Loucy (cell line): ENCODE results near the gene FBH1.

Experiments used
- H2AFZ ChIP-seq: fragments of 200-600 bp; sonication (generic); 2 replicates; pipeline ENCODE4 v1.6.0; 2016; ENCODE audit warnings: antibody characterized with exemption, mild to moderate bottlenecking, low read length, moderate library complexity
- H3F3A ChIP-seq: fragments of 200-600 bp; 2 replicates; pipeline ENCODE4 v1.6.0; 2016; ENCODE audit warnings: antibody characterized with exemption, low read depth, mild to moderate bottlenecking
- H3K27me3 ChIP-seq: fragments of 200-600 bp; sonication (generic); 2 replicates; pipeline ENCODE4 v1.6.1; 2014; ENCODE audit warnings: low read length, mild to moderate bottlenecking; ENCODE audit not compliant: insufficient read depth, poor library complexity, severe bottlenecking
- H3K36me3 ChIP-seq: fragments of 200-600 bp; sonication (generic); 2 replicates; pipeline ENCODE4 v1.6.1; 2016; ENCODE audit warnings: low read length; ENCODE audit not compliant: insufficient read depth
- H3K4me1 ChIP-seq: fragments of 200-600 bp; sonication (generic); 2 replicates; pipeline ENCODE4 v1.5.1; 2014; ENCODE audit warnings: low read length, mild to moderate bottlenecking; ENCODE audit not compliant: insufficient read depth, poor library complexity, severe bottlenecking
- H3K4me2 ChIP-seq: fragments of 200-600 bp; sonication (generic); 2 replicates; pipeline ENCODE4 v1.6.0; 2014; ENCODE audit warnings: antibody characterized with exemption, low read length, low read depth, mild to moderate bottlenecking; ENCODE audit not compliant: poor library complexity, severe bottlenecking
- H3K4me3 ChIP-seq: fragments of 200-600 bp; sonication (generic); 2 replicates; pipeline ENCODE4 v1.5.1; 2014; ENCODE audit warnings: low read length, mild to moderate bottlenecking, mixed read lengths; ENCODE audit not compliant: poor library complexity, severe bottlenecking
- H3K79me2 ChIP-seq: fragments of 200-600 bp; sonication (generic); 2 replicates; pipeline ENCODE4 v1.6.1; 2014; ENCODE audit warnings: low read length; ENCODE audit not compliant: insufficient read depth
- H3K9ac ChIP-seq: fragments of 200-600 bp; sonication (generic); 2 replicates; pipeline ENCODE4 v1.6.0; 2014; ENCODE audit warnings: mild to moderate bottlenecking, low read depth, low read length, moderate library complexity; ENCODE audit not compliant: poor library complexity, severe bottlenecking
- H3K9me2 ChIP-seq: fragments of 200-600 bp; sonication (generic); replicated peaks from 2 replicates; pipeline ENCODE4 v1.6.1; 2016; ENCODE audit warnings: low read depth, low read length, mixed read lengths
- H3K9me3 ChIP-seq: fragments of 200-600 bp; sonication (generic); 2 replicates; pipeline ENCODE4 v1.6.1; 2014; ENCODE audit warnings: mild to moderate bottlenecking, antibody characterized with exemption, low read length, low read depth; ENCODE audit not compliant: insufficient read depth
- H4K20me1 ChIP-seq: fragments of 200-600 bp; sonication (generic); 2 replicates; pipeline ENCODE4 v1.6.0; 2014; ENCODE audit warnings: antibody characterized with exemption, low read length, mild to moderate bottlenecking; ENCODE audit not compliant: insufficient read depth, poor library complexity, severe bottlenecking
- CTCF ChIP-seq: fragments of 200-600 bp; sonication (generic); conservative IDR thresholded peaks from 2 replicates; pipeline ENCODE4 v1.5.1; 2014; ENCODE audit warnings: mild to moderate bottlenecking, antibody characterized with exemption, low read length
- EZH2phosphoT487 ChIP-seq: fragments of 200-600 bp; IDR thresholded peaks from 2 replicates; pipeline ENCODE4 v1.6.1; 2018; ENCODE audit warnings: antibody characterized with exemption, mild to moderate bottlenecking, moderate library complexity, borderline replicate concordance

The FBH1 gene

GRCh38 chr10:5958675-5959074, 68.6 kb downstream of the FBH1 start:
- Histone ChIP-seq H3K27me3 (no peaks in the 10 kb centered on the region), H3K79me2 (no peaks in the 10 kb centered on the region), H3F3A (no peaks in the 10 kb centered on the region), H3K9me2 (no peaks in the 10 kb centered on the region), H3K4me1 (no peaks in the 10 kb centered on the region), H3K4me2 (no peak overlapping the region), H3K4me3 (no peak overlapping the region), H3K36me3 (no peaks in the 10 kb centered on the region), H2AFZ (no peak overlapping the region), H3K9me3 (no peaks in the 10 kb centered on the region), H3K9ac (no peak overlapping the region), H4K20me1 (no peaks in the 10 kb centered on the region)
- TF ChIP-seq CTCF (no peak), EZH2phosphoT487 (no peak)

- no peak overlapping the region for H3K4me3 ChIP-seq
- no peaks in the 10 kb centered on the region for H3K36me3 ChIP-seq
- H2AFZ ChIP-seq, result no peak overlapping the region
- TF ChIP-seq EZH2phosphoT487 (no peak), CTCF (no peak)
- H3K4me1 ChIP-seq, result no peaks in the 10 kb centered on the region
- no peaks in the 10 kb centered on the region for H3K9me3 ChIP-seq
- no peaks in the 10 kb centered on the region for H3K79me2 ChIP-seq
- no peaks in the 10 kb centered on the region for H3K9me2 ChIP-seq
- H3K9ac ChIP-seq, result no peak overlapping the region
- no peaks in the 10 kb centered on the region for H4K20me1 ChIP-seq
- H3K27me3 ChIP-seq, result no peaks in the 10 kb centered on the region
- H3F3A ChIP-seq, result no peaks in the 10 kb centered on the region
- no peak overlapping the region for H3K4me2 ChIP-seq
These were observed 69.1 kb downstream of the FBH1 start for GRCh38 chr10:5959142-5959541.

- no peaks in the 10 kb centered on the region for H4K20me1 ChIP-seq
- no peaks in the 10 kb centered on the region for H3K36me3 ChIP-seq
- no peak overlapping the region for H3K9ac ChIP-seq
- no peaks in the 10 kb centered on the region for H3K9me3 ChIP-seq
- no peaks in the 10 kb centered on the region for H3F3A ChIP-seq
- no peak overlapping the region for H3K4me3 ChIP-seq
- H3K9me2 ChIP-seq, result no peaks in the 10 kb centered on the region
- no peaks in the 10 kb centered on the region for H3K4me1 ChIP-seq
- H3K79me2 ChIP-seq, result no peaks in the 10 kb centered on the region
- no peak for TF ChIP-seq EZH2phosphoT487
- TF ChIP-seq CTCF, result no peak
- no peak overlapping the region for H3K4me2 ChIP-seq
- no peak overlapping the region for H2AFZ ChIP-seq
- no peaks in the 10 kb centered on the region for H3K27me3 ChIP-seq
These were observed 69.6 kb downstream of the FBH1 start for GRCh38 chr10:5959581-5960069.
